ENCODE data around the gene COL20A1.

The COL20A1 gene

GRCh38 chr20:63277466-63278272 is 15.3 kb upstream of the COL20A1 start:
- no peak for DNase-seq (ENCODE audit: low read depth, low spot score)

DNA sequence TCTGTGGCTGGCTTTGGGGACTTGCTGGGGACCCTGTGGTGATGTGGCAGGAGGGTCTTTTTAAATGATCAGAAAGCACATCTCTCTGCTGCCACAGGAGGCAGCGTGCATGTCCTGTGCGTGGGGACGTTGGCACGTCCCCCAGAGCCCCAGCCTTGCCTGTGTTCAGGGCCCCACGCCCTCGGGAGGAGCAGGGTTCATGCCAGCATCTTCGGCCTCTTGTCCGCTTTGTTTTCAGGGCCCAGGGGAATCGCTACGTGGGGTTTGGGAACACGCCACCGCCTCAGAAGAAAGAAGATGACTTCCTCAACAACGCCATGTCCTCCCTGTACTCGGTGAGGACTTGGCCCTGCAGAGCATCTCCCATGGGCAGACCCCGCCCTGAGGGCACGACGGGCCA is 14.3 kb upstream of the COL20A1 start:
- DNase-seq (ENCODE audit: low read depth, low spot score): no peak

GRCh38 chr20:63279931-63280330 is 13.1 kb upstream of the COL20A1 start:
- DNase-seq (ENCODE audit: low read depth, low spot score): no peak

DNA sequence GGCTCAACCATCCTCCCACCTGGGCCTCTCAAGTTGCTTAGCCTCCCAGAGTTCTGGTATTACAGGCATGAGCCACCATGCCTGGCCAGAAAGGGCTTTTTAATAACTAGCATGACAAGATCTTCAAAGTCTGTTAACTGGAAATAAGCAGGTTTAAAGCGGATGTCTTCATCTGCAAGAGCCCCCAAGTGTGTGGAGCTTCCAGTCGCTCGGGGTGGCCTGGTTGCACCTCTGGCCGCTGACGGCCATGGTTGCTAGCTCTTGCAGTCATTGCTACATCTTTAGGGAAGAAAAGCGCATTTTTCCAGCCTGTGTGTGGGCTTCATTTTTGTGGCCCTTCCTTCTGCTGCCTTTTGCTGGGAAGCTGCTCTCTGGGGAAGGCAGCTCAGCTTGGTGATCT is 12.6 kb upstream of the COL20A1 start:
- DNase-seq (ENCODE audit: low read depth, low spot score): no peak

DNA sequence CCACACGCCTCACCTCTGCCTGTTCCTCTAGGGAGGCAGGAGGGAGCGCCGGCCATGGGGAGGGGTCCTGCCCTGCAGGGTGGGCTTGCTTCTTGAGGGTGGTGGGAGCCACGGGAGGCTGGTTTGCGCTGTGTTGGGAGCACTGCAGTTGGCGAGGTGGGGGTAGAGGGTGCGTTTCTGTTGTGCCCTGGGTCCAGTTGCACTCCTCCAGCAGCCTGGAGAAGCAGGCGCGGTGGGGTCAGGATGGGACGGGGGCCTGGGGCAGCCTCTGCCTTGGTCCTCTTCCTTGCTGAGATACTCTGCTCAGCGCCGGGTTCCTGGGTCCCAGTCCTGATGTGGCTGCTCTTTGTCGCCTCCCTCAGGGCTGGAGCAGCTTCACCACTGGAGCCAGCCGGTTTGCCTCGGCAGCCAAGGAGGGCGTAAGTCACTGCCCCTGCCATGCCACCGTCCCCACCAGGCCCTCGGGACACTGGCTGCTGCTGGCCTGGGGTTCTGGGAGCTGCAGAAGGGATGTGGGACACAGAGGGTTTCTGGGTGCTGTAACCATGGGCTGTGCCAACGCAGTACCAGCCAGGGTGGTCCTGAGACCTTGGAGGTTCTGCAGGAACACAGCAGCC is 11.9 kb upstream of the COL20A1 start:
- no peak for DNase-seq (ENCODE audit: low read depth, low spot score)

DNA sequence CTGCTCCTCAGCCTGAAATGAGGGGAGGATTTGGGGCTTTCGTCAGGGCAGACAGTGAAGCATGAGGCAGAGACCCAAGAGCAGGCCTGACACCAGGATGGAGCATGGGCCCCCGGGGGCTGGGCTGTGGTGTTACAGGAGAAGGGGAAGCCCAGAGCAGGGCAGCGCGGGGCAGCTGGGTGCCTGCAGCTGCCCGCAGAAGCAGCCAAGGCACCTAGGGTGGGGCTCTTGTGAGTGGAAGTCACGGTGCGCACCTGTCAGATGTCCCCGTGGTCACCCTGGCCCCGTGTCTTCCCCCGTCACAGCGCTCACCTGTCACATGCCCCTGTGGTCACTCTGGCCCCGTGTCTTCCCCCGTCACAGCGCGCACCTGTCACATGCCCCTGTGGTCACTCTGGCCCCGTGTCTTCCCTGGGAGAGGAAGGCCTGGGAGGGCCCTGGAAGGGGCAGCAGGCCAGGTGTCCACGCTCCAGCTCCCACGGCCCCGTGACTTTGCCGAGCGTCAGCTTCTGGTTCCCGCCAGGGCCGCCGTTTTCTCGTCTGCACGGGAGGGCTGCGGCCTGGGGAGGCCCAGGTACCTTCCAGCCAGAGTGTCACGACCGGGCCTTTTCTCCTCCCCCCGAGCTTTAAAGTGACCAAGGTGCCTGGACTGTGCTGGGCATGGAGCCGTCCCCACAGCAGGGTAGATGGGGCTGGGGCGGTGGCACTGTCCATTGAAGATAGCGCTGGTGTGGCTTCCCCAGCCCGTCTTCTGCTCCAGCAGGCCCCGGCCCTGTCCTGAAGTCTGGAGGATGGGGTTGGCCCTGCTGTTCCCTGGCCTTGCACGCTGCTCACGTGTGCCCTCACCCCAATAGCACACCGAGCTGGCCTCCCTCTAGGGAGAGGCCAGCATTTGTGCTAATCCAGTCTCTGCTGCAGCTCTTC is 11.0 kb upstream of the COL20A1 start:
- no peak for DNase-seq (ENCODE audit: low read depth, low spot score)

DNA sequence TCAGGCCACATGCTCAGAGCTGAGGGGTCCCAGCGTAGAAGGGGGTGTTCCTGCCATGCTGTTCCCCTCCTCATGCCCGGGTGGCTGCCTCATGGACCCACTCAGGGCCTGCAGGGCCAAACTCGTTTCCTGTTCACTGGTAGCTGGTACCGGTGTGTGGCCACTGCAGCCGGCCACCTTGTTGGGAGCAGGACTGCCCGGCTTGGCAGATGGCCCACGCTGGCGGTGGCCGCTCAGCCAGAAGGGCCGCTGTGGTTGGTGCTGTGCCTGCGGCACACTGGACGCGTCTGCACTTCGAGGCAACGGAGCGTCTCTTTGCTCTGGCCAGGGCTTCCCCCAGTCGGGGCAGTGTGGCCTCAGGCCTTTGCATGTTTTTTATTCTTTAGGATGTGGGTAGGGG is 10.0 kb upstream of the COL20A1 start:
- no peak for DNase-seq (ENCODE audit: low read depth, low spot score)

GRCh38 chr20:63283397-63284082 is 9.4 kb upstream of the COL20A1 start:
- DNase-seq (ENCODE audit: low read depth, low spot score): no peak

DNA sequence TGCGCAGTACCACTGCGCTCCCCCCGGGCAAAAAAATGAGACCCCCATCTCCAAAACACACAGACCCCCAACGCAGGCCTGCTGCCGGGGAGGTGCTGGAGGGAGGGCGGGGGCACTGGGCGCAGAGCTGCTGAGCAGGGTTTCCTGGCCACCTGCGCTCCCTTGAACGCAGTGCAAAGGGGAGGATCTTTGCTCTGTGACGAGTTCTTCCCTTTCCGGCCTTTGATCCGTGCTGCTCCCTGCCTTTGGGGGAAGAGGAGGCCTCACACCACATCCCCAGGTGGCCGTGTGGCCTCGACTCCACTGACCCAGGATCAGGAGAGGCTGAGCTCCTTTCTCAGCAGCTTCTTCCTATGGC is 8.9 kb upstream of the COL20A1 start:
- DNase-seq (ENCODE audit: low read depth, low spot score): no peak

- DNase-seq (ENCODE audit: low read depth, low spot score): no peak
These were observed 8.4 kb upstream of the COL20A1 start for GRCh38 chr20:63284544-63284949.

GRCh38 chr20:63284981-63285524 is 7.9 kb upstream of the COL20A1 start:
- DNase-seq (ENCODE audit: low read depth, low spot score): no peak

GRCh38 chr20:63285636-63286615 is 7.1 kb upstream of the COL20A1 start:
- DNase-seq (ENCODE audit: low read depth, low spot score): no peak

- DNase-seq (ENCODE audit: low read depth, low spot score): no peak
These were observed 5.9 kb upstream of the COL20A1 start for GRCh38 chr20:63286781-63287696.

- DNase-seq (ENCODE audit: low read depth, low spot score): no peak
These were observed 5.0 kb upstream of the COL20A1 start for GRCh38 chr20:63287697-63288580.

DNA sequence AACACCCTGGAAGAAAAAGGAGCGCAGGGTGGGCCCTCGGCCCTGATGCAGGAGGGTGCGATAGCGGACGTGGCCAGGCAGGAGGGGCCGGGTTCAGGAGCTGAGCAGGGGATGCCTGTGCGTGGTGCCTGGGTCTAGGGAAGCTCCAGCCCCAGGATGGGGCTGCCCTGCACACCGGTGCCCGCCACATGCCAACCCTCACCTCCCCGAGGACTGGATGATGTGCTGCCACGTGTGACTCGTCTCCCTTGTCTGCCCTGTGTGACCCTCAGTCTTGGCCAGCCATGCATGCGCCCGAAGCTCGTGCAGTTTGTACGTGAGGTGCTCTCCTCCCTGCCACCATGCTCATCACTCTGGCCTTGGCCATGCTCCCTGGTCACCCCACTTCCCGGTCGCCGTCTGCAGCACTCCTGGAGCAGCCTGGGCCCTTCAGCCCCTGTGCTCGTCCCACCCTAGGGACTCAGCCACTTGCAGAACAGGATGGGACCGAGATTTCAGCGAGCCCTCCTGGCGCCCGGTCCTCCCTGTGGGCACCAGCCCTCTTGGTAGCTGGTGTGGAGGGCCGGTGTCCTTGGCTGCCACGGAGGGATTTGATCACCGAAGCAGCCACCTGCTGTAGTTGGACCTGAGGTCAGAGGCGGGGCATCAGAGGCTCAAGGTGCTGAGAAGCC is 4.3 kb upstream of the COL20A1 start:
- no peak for DNase-seq (ENCODE audit: low read depth, low spot score)

- DNase-seq (ENCODE audit: low read depth, low spot score): no peak
These were observed 3.5 kb upstream of the COL20A1 start for GRCh38 chr20:63289311-63290135.

Data from brain pericyte (primary cell).